ENCODE results near the gene CFAP161. TPM values are rescaled to one million over a fixed set of nuclear protein-coding genes. Genes with fewer than 3 reads are reported as not detected.

The CFAP161 gene
- polyA plus RNA-seq, 1 of the 3 experiments (the other 2 are of a cell fraction), result 0.03 TPM

DNA sequence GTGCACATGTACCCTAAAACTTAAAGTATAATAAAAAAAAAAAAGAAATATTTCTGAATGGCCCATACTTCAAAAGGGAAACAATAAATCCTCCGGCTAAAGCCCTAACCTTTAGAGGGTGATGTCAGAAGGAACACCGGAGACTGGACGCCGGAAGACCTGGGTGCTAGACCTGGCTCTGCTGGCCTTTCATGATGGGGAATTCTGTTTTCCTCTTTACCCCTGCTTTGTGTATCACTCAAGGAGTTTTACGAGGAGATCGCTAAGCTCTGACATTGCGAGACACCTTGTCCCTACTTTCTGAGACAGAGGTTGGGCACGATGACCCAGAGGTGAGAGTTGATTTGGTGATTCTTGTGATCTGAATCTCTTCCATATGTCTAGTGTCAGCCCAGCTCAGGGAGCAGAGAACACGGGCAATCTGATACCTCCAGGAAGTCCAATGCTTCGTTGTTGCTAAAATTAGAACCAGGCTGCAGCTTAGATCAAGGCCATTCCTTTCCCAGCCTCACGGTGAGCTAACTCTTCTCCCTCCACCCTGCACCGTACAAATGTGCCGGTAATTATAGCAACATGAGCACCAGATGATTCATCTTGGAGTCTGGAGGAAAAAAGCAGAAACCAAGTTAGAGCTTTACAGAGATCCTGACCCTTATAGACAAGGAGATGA lies 42.0 kb upstream of the CFAP161 start (continued):
- peak in 1 of 2 experiments; percentile 40; a peak in 1 of 4 replicates for TF ChIP-seq EP300 (IDR thresholded peaks at IDR 0.05; ENCODE audit: borderline replicate concordance in 1 of 2, low read depth in 1 of 2, low read length in 1 of 2)
- no peak for TF ChIP-seq TAF1 (IDR thresholded peaks at IDR 0.05; ENCODE audit: borderline replicate concordance, low read depth, low read length)
- TF ChIP-seq, protein P1, sequence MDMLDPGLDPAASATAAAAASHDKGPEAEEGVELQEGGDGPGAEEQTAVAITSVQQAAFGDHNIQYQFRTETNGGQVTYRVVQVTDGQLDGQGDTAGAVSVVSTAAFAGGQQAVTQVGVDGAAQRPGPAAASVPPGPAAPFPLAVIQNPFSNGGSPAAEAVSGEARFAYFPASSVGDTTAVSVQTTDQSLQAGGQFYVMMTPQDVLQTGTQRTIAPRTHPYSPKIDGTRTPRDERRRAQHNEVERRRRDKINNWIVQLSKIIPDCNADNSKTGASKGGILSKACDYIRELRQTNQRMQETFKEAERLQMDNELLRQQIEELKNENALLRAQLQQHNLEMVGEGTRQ (IDR thresholded peaks at IDR 0.05; ENCODE audit: borderline replicate concordance, low read depth, low read length), result no peak
- TF ChIP-seq JUND (IDR thresholded peaks at IDR 0.05), result peak; percentile 83
- TF ChIP-seq, protein P2, sequence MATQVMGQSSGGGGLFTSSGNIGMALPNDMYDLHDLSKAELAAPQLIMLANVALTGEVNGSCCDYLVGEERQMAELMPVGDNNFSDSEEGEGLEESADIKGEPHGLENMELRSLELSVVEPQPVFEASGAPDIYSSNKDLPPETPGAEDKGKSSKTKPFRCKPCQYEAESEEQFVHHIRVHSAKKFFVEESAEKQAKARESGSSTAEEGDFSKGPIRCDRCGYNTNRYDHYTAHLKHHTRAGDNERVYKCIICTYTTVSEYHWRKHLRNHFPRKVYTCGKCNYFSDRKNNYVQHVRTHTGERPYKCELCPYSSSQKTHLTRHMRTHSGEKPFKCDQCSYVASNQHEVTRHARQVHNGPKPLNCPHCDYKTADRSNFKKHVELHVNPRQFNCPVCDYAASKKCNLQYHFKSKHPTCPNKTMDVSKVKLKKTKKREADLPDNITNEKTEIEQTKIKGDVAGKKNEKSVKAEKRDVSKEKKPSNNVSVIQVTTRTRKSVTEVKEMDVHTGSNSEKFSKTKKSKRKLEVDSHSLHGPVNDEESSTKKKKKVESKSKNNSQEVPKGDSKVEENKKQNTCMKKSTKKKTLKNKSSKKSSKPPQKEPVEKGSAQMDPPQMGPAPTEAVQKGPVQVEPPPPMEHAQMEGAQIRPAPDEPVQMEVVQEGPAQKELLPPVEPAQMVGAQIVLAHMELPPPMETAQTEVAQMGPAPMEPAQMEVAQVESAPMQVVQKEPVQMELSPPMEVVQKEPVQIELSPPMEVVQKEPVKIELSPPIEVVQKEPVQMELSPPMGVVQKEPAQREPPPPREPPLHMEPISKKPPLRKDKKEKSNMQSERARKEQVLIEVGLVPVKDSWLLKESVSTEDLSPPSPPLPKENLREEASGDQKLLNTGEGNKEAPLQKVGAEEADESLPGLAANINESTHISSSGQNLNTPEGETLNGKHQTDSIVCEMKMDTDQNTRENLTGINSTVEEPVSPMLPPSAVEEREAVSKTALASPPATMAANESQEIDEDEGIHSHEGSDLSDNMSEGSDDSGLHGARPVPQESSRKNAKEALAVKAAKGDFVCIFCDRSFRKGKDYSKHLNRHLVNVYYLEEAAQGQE (IDR thresholded peaks at IDR 0.05; ENCODE audit: low read depth, low read length), result 0 out of 2 replicates have a peak, but pooled peaks have one; percentile 28

DNA sequence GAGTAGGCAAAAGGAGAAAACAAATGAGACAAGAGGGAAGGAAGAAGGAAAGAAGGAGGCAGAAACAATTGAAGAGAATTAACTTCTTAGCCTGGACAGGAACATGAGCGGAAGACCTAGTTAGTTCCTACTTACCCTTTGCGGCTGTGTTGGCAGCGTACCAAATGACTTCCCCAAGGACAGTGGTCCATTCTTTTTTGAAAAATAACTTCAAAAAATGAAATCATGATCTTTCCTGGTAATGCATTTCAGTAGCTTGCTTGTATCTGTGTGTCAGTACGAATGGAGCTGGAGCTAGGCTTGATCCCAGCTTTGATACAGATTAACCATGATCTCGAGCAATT lies 41.5 kb upstream of the CFAP161 start:
- POLR2A ChIA-PET, result no interaction called here
- Histone ChIP-seq H3K9me3 (no peaks in the 10 kb centered on the region), H3K27me3 (ENCODE audit: insufficient read depth) (no peaks in the 10 kb centered on the region), H3K4me2 (peak overlapping the region; percentile 61), H3K79me2 (ENCODE audit: insufficient read depth) (no peaks in the 10 kb centered on the region), H3K4me3 (ENCODE audit: low read depth in 2 of 2, low read length in 1 of 2) (peak overlapping the region in 1 of 2 experiments; percentile 43; a peak in 3 of 4 replicates), H3K4me1 (ENCODE audit: control insufficient read depth in 1 of 2, insufficient read depth in 2 of 2, low read depth in 1 of 2, low read length in 1 of 2) (peaks cover 0 to 4% of the 10 kb centered on the region in 2 experiments; a peak in 1 of 4 replicates), H3K36me3 (replicated peaks in 1 of 2; ENCODE audit: control insufficient read depth in 1 of 2, insufficient read depth in 2 of 2, low read length in 1 of 2) (no peaks in the 10 kb centered on the region), H3K9me2 (no peaks in the 10 kb centered on the region), H3F3A (replicated peaks; ENCODE audit: insufficient read depth) (peaks cover 13% of the 10 kb centered on the region), H2AFZ (ENCODE audit: low read depth) (peak overlapping the region; percentile 80), H4K20me1 (ENCODE audit: insufficient read depth) (no peaks in the 10 kb centered on the region), H3K27ac (ENCODE audit: low read depth in 2 of 2, low read length in 1 of 2) (peak overlapping the region; percentile 74 to 90), H3K9ac (peak overlapping the region; percentile 53; the same call in 1 of the 2 replicates)
- DNase-seq, result no peak
- WGBS (ENCODE audit: low lambda C conversion rate), result 40% methylated on average over 5 of the region's 5 CpGs
- TF ChIP-seq NFIC (IDR thresholded peaks at IDR 0.05; ENCODE audit: borderline replicate concordance), result peak; percentile 7; the same call in 1 of the 2 replicates
- TF ChIP-seq RCOR1 (IDR thresholded peaks at IDR 0.05; ENCODE audit: low read length), result no peak
- CTCF ChIA-PET, result interaction anchor here (1.2 to 2.8 kb wide), 5 partner anchors 14 to 183 kb away, joined by 4 to 27 read pairs (median 7); no protein-coding TSS in a partner anchor

DNA sequence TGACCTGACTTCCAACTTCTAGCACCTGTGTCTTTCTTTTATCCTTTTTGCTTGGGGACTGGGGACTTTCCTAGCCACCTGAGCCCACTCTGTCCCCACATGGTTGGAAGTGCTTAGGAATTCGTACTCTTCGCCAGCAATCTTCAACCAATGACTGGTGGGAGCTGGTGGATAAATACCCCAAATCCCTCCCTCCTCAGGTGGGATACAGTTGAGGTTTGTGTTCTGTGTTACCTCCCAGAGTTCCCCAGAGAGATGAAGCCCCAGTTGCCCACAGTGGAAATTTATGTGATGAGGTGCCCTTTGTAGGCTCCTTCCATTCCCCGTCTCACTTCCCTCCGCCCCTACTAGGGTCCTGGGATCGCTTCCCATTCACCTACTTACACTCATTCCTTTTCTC lies 40.1 kb upstream of the CFAP161 start:
- Histone ChIP-seq H3K27ac (ENCODE audit: low read depth in 2 of 2, low read length in 1 of 2) (no peak overlapping the region), H4K20me1 (ENCODE audit: insufficient read depth) (no peaks in the 10 kb centered on the region), H3K9me2 (no peaks in the 10 kb centered on the region), H3K9ac (no peak overlapping the region), H2AFZ (ENCODE audit: low read depth) (no peak overlapping the region), H3K4me3 (ENCODE audit: low read depth in 2 of 2, low read length in 1 of 2) (no peak overlapping the region), H3K27me3 (ENCODE audit: insufficient read depth) (no peaks in the 10 kb centered on the region), H3K36me3 (replicated peaks in 1 of 2; ENCODE audit: control insufficient read depth in 1 of 2, insufficient read depth in 2 of 2, low read length in 1 of 2) (no peaks in the 10 kb centered on the region), H3K79me2 (ENCODE audit: insufficient read depth) (no peaks in the 10 kb centered on the region), H3K4me1 (ENCODE audit: control insufficient read depth in 1 of 2, insufficient read depth in 2 of 2, low read depth in 1 of 2, low read length in 1 of 2) (peaks cover 0 to 4% of the 10 kb centered on the region in 2 experiments; a peak in 1 of 4 replicates), H3K9me3 (no peaks in the 10 kb centered on the region), H3F3A (replicated peaks; ENCODE audit: insufficient read depth) (peaks cover 13% of the 10 kb centered on the region), H3K4me2 (no peak overlapping the region)
- 83% methylated on average over 5 of the region's 5 CpGs for WGBS (ENCODE audit: low lambda C conversion rate)
- ChIA-PET CTCF (interaction anchor here (0.7 to 2.8 kb wide), 4 partner anchors 10 to 172 kb away, joined by 3 to 27 read pairs (median 8); no protein-coding TSS in a partner anchor), POLR2A (no interaction called here)
- DNase-seq, result no peak
- TF ChIP-seq GABPA (IDR thresholded peaks at IDR 0.05; ENCODE audit: low read depth) (no peak), SIN3A (IDR thresholded peaks at IDR 0.05; ENCODE audit: borderline replicate concordance, low read depth, low read length) (no peak), TEAD4 (IDR thresholded peaks at IDR 0.05; ENCODE audit: borderline replicate concordance, insufficient read depth) (no peak), FOXM1 (IDR thresholded peaks at IDR 0.05; ENCODE audit: low read depth) (no peak), JUND (IDR thresholded peaks at IDR 0.05) (no peak)
- TF ChIP-seq, protein P3, sequence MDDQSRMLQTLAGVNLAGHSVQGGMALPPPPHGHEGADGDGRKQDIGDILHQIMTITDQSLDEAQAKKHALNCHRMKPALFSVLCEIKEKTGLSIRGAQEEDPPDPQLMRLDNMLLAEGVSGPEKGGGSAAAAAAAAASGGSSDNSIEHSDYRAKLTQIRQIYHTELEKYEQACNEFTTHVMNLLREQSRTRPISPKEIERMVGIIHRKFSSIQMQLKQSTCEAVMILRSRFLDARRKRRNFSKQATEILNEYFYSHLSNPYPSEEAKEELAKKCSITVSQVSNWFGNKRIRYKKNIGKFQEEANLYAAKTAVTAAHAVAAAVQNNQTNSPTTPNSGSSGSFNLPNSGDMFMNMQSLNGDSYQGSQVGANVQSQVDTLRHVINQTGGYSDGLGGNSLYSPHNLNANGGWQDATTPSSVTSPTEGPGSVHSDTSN (IDR thresholded peaks at IDR 0.05), result no peak
- TF ChIP-seq, protein P4, sequence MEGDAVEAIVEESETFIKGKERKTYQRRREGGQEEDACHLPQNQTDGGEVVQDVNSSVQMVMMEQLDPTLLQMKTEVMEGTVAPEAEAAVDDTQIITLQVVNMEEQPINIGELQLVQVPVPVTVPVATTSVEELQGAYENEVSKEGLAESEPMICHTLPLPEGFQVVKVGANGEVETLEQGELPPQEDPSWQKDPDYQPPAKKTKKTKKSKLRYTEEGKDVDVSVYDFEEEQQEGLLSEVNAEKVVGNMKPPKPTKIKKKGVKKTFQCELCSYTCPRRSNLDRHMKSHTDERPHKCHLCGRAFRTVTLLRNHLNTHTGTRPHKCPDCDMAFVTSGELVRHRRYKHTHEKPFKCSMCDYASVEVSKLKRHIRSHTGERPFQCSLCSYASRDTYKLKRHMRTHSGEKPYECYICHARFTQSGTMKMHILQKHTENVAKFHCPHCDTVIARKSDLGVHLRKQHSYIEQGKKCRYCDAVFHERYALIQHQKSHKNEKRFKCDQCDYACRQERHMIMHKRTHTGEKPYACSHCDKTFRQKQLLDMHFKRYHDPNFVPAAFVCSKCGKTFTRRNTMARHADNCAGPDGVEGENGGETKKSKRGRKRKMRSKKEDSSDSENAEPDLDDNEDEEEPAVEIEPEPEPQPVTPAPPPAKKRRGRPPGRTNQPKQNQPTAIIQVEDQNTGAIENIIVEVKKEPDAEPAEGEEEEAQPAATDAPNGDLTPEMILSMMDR (IDR thresholded peaks at IDR 0.05), result no peak
- TF ChIP-seq, protein P5, sequence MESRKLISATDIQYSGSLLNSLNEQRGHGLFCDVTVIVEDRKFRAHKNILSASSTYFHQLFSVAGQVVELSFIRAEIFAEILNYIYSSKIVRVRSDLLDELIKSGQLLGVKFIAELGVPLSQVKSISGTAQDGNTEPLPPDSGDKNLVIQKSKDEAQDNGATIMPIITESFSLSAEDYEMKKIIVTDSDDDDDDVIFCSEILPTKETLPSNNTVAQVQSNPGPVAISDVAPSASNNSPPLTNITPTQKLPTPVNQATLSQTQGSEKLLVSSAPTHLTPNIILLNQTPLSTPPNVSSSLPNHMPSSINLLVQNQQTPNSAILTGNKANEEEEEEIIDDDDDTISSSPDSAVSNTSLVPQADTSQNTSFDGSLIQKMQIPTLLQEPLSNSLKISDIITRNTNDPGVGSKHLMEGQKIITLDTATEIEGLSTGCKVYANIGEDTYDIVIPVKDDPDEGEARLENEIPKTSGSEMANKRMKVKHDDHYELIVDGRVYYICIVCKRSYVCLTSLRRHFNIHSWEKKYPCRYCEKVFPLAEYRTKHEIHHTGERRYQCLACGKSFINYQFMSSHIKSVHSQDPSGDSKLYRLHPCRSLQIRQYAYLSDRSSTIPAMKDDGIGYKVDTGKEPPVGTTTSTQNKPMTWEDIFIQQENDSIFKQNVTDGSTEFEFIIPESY (IDR thresholded peaks at IDR 0.05; ENCODE audit: borderline replicate concordance, low read depth), result no peak

Measured in SK-N-SH (cell line).